Mucosa of descending colon (tissue), 3 donors: Measurements from ENCODE around the gene MYO7B. TPM values are rescaled to one million over a fixed set of nuclear protein-coding genes. Genes with fewer than 3 reads are reported as not detected.
A peak's percentile ranks its signal among the peaks of the same experiment; 100 is the strongest.

Experiments
- ATAC-seq: fragments of 200-7000 bp; cut with Tn5 transposase; one replicate; pipeline ENCODE4 v1.9.1; 2020; ENCODE audit warnings: mild to moderate bottlenecking, moderate library complexity
- DNase-seq, 3 donors: peaks; one replicate each; pipeline ENCODE4 v3.0.0-alpha.2; 2020
- H3K36me3 ChIP-seq: fragments of 200-600 bp; one replicate; pipeline ENCODE4 v1.8.0; 2021; ENCODE audit warnings: low read depth, mild to moderate bottlenecking
- H3K4me1 ChIP-seq: fragments of 200-600 bp; one replicate; pipeline ENCODE4 v1.8.0; 2021; ENCODE audit warnings: low read depth, mild to moderate bottlenecking
- H3K4me3 ChIP-seq: fragments of 200-600 bp; one replicate; pipeline ENCODE4 v1.8.0; 2021; ENCODE audit warnings: mild to moderate bottlenecking
- H3K9me3 ChIP-seq: fragments of 200-600 bp; one replicate; pipeline ENCODE4 v1.8.0; 2021; ENCODE audit warnings: mild to moderate bottlenecking
- CTCF ChIP-seq: fragments of 200-600 bp; IDR thresholded peaks from one replicate; pipeline ENCODE4 v1.8.0; 2022; ENCODE audit warnings: antibody characterized with exemption, mild to moderate bottlenecking
- intact Hi-C, 2 donors: fragments of 100-400 bp; cut with DNase I in 1 of 2; cut with micrococcal nuclease in 1 of 2; formaldehyde crosslinking; loops; one replicate each; pipeline versions ENCODE4 v1.11.0 to v1.11.1; 2022; cut with DNase I, micrococcal nuclease
- total RNA-seq, 3 donors: library from RNA; stranded (reverse); fragmentation: NEBNext Ultra II Directional in 2 of 3; extraction: Animal tissue kit (Norgen Biotek cat#: 25700) in 2 of 3; gene quantifications; one replicate each; pipeline versions ENCODE4 v1.2.1 to v1.2.4, GENCODE V29; 2021 to 2023
- donor health status: DM: no; HTN: no; CAD: no; lungs with moderate emphysema.
- donor health status: DM: no; HTN: no; CAD: no.
- donor health status: DM: no; HTN: yes; CAD: no.

Gene MYO7B
- total RNA-seq, 3 donors from 2014 or later, result 118 to 305 (median 199) TPM

- intact Hi-C loops, result no loop called here
These were observed 100.1 kb downstream of the MYO7B start for GRCh38 chr2:127635380-127636237.

GRCh38 chr2:127636248-127637235 is 101.1 kb downstream of the MYO7B start:
- DNase-seq (peak; percentile 57 to 71 (median 67)), ATAC-seq (peak; percentile 73)
- Histone ChIP-seq H3K4me3 (no peak overlapping the region), H3K4me1 (peaks cover 7% of the 10 kb centered on the region), H3K9me3 (no peaks in the 10 kb centered on the region), H3K36me3 (no peaks in the 10 kb centered on the region)
- no peak for TF ChIP-seq CTCF
- intact Hi-C loops, result no loop called here

More at GRCh38 chr2:127635380-127636237, 100.1 kb downstream of the MYO7B start:
- DNase-seq, result peak in 1 of 3 donors; percentile 52
- no peak overlapping the region for H3K4me3 ChIP-seq
- H3K36me3 ChIP-seq, result no peaks in the 10 kb centered on the region
- H3K4me1 ChIP-seq, result peaks cover 7% of the 10 kb centered on the region
- TF ChIP-seq CTCF, result no peak
- H3K9me3 ChIP-seq, result no peaks in the 10 kb centered on the region
- ATAC-seq, result no peak

GRCh38 chr2:127637236-127637630 is 101.8 kb downstream of the MYO7B start:
- intact Hi-C loops, result no loop called here
- no peak for ATAC-seq
- Histone ChIP-seq H3K36me3 (no peaks in the 10 kb centered on the region), H3K4me1 (peaks cover 7% of the 10 kb centered on the region), H3K9me3 (no peaks in the 10 kb centered on the region), H3K4me3 (no peak overlapping the region)
- TF ChIP-seq CTCF, result no peak
- DNase-seq, result peak in 1 of 3 donors; percentile 49

DNA sequence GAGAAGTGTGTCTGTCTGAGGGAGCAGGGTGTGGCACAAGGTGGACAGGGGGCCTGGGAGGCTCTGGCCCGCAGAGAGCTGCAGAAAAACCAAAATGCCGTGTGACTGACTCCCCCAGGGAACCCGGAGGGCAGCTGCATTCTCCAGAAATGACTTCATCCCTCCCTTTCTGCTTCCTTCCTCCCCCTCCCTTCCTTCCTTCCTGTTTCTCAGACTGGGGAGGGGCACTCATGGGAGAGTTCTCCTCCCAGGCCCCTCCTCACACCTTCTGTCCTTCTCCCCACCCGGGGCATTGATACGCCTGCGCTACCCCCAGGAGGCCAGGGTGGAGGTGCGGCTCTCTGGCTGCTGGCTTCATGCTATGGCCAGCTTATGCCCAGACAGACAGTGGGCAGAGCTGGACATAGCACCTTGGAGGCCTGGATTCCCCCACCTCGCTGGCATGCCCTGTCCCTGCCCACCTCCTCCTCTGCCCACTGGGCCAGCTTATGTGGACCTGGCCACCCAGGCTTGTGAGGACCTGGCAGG is 102.3 kb downstream of the MYO7B start:
- no peaks in the 10 kb centered on the region for H3K9me3 ChIP-seq
- no peaks in the 10 kb centered on the region for H3K36me3 ChIP-seq
- DNase-seq (peak in 1 of 3 donors; percentile 50), ATAC-seq (no peak)
- intact Hi-C loops, result no loop called here
- no peak for TF ChIP-seq CTCF
- H3K4me3 ChIP-seq, result no peak overlapping the region
- peaks cover 7% of the 10 kb centered on the region for H3K4me1 ChIP-seq

- intact Hi-C loops, result no loop called here
- no peak for ATAC-seq
- DNase-seq, result peak in 1 of 3 donors; percentile 55
These were observed 103.1 kb downstream of the MYO7B start for GRCh38 chr2:127638361-127639110.

More at GRCh38 chr2:127638361-127639110, 103.1 kb downstream of the MYO7B start:
- H3K4me3 ChIP-seq, result no peak overlapping the region
- H3K36me3 ChIP-seq, result no peaks in the 10 kb centered on the region
- TF ChIP-seq CTCF, result no peak
- H3K4me1 ChIP-seq, result peaks cover 7% of the 10 kb centered on the region
- no peaks in the 10 kb centered on the region for H3K9me3 ChIP-seq
